Measurements from ENCODE around the gene DONSON.
"Not testable (repeated sequence)": the region's sequence is repeated elsewhere in the genome, so short reads cannot be mapped to it uniquely, and the experiment has no call there.

DONSON gene, protein sequence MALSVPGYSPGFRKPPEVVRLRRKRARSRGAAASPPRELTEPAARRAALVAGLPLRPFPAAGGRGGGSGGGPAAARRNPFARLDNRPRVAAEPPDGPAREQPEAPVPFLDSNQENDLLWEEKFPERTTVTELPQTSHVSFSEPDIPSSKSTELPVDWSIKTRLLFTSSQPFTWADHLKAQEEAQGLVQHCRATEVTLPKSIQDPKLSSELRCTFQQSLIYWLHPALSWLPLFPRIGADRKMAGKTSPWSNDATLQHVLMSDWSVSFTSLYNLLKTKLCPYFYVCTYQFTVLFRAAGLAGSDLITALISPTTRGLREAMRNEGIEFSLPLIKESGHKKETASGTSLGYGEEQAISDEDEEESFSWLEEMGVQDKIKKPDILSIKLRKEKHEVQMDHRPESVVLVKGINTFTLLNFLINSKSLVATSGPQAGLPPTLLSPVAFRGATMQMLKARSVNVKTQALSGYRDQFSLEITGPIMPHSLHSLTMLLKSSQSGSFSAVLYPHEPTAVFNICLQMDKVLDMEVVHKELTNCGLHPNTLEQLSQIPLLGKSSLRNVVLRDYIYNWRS

DNA sequence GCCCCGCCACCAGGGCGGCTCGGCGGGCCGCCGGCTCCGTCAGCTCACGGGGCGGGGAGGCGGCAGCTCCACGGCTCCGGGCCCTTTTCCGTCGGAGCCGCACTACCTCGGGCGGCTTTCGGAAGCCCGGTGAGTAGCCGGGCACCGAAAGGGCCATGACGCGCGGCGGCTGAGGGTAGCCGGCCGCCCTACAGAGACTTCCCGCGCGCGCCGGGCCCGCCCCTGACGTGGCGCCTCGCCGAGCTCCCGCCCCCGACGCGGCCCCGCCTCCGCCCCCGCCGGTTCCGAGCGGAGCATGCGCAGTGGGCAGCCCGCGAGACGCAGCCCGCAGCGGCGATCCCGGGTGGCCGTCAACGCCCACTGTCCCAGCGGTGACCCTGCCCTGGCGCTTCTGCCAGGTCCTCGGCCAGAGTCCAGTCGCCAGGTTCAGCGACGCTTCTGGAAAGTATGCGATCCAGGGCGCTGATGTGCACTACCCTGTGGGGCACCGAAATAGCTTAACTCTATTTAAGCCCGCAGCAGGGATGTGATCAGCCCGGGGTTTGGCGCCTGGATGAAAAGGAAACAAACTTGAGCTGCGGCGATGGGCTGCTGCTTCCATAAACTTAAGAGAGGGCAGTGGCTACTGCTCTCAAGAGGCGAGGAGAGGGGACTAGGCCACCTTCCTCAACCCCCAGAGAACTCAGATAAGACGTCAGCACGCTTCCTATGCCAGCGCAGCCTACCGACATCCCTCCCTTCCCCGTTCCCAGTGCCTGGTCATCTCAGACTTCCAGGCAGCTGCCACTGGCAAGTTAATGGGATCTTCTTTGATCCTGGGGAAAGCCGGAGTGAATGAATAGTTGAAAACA lies at the start of gene DONSON:
Gene DONSON, minus strand, starts transcription at position 200 of the 851 bp plus-strand sequence. Its CDS starts 43 bp downstream, at position 157.
- peak; percentile 86 for DNase-seq (ENCODE audit: low spot score)

DNA sequence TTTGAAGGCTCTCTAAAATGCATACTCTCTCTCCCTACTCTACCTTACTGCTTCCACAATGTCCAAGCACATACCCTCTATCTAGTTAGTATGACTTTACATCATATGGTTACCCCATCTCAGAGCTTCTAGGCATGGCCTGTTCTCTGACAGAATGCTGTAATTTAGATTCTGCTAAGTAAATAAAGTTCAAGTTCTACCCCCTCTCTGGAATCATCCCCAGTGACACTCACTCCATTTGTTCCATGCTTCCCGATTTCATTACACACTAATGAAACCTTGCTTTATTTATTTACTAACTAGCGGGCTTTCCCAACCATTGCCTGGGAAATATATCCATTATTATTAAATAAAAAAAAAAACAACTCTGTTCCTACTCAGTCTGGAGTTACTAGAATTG lies 45.8 kb upstream of the DONSON start:
- DNase-seq (ENCODE audit: low spot score), result no peak

DNA sequence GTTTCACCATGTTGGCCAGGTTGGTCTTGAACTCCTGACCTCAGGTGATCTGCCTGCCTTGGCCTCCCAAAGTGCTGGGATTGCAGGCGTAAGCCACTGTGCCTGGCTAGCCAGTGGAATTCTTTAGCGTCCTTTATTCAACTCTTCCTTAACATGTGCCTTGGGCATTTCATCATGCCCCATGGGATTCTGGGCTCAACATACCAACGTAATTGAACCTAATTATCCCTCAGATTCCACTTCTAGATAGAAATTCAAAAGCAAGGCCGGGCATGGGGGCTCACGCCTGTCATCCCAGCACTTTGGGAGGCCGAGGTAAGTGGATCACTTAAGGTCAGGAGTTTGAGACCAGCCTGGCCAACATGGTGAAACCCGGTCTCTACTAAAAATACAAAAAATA lies 37.7 kb upstream of the DONSON start:
- not testable (repeated sequence) for DNase-seq (ENCODE audit: low spot score)

DNA sequence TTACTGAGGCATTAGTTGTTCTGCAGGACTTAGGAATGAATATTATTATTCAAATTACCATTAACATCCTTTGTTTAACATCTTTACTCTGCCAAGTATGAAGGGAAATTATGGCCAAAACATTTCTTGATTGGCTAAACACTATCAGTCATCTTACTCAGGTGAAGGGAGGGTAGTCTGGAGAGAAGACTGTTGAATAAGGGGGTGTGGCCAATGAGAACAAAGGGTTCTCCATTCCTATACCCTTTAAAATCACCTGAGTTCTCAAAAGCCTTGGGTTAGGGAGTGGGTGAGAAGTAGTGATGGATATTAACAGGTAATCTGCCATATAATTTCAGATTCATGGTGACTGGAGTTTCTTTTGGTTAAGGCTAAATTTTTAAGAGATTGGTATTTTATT lies 33.8 kb upstream of the DONSON start:
- DNase-seq (ENCODE audit: low spot score), result no peak

DNA sequence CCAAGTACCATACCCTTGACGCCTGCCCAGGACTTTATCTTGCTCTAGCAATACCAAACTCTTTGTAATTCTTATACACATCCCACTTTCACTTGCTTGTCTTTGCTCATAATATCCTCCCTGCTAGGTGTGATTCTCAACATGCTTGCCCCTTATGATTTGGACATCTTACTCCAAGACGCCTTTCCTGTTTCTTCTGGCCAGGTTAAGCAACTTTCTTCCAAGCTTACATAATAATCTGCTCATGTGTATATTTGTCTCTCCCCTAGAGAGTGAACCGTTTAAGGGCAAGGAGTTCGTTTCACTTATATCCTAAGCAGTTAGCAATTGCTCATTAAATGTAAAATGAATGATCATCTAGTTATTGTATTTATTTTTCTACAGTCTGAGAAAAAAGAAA lies 31.2 kb upstream of the DONSON start:
- DNase-seq (ENCODE audit: low spot score), result no peak

DNA sequence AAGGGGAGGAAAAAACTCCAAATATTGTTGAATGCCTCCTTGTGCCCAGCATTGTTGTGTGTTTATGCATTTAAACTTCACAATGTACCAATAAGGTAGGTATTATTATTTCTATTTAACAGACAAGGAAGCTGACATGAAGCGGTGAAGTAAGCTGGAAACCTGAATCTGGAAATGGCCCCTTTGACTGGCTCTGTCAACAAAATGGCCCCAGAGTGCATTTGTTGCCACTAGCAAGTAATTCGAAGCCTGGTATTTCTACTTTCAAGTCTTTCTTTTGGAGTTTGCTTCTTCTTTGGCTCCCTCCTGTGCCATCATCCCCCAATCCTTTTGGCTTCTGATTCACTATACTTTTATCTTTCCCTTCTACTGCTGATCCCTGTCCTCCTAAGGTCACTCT lies 29.9 kb upstream of the DONSON start:
- no peak for DNase-seq (ENCODE audit: low spot score)

DNA sequence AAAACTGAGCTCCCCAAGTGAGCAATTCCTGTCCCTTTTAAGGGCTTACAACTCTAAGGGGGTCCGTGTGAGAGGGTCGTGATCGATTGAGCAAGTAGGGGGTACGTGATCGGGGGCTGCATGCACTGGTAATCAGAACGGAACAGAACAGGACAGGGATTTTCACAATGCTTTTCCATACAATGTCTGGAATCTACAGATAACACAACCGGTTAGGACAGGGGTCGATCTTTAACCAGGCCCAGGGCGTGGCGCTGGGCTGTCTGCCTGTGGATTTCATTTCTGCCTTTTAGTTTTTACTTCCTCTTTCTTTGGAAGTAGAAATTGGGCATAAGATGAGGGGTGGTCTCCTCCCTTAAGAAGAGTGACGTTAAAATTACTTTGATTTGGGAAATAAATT lies 29.1 kb upstream of the DONSON start:
- not testable (repeated sequence) for DNase-seq (ENCODE audit: low spot score)

DNA sequence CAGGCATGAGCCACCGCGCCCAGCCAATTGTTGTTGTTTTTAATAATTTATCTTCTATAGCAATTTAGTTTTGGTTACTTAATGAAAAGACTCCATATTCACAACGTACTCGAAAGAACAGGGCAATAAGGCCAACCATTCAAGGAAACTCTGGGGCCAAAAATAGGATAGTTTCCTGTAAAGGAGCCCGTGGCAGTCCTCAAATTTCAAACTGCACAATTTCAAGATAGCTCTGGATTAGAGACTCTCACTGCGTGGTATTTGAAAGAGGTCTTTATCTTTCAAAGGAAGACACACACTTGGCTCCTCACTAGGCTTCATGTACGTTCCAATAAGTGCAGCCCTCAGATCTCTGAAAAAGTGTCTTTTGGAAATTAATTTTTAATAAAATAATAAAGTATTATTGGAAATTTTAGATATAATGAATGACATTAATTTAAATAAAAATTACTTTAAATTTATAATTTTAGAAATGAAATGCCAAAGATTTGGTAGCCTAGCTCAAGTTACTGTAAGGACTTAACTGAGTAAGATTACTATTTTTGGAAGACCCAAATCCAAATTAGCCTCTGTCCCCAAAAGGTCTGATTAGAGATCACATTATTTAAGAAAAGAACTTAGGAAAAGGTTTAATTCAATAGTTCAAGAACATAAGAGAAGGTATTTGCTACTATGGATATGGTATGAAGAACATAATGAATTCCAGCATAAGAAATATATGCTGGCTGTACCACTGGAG lies 22.7 kb upstream of the DONSON start:
- no peak for DNase-seq (ENCODE audit: low spot score)

DNA sequence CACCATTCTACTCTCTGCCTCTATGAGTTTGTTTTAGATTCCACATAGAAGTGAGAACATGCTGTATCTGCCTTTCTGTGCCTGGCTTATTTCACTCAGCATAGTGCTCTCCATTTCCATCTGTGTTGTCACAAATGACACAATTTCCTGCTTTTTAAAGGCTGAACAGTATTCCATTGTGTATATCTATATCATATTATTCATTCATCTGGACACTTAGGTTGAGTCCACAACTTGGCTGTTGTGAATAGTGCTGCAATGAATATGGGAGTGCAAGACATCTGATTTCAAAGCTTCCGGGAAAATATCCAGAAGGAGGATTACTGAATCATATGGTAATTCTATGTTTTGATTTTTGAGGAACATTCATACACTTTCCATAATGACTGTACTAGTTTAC lies 20.1 kb upstream of the DONSON start:
- DNase-seq (ENCODE audit: low spot score), result no peak

DNA sequence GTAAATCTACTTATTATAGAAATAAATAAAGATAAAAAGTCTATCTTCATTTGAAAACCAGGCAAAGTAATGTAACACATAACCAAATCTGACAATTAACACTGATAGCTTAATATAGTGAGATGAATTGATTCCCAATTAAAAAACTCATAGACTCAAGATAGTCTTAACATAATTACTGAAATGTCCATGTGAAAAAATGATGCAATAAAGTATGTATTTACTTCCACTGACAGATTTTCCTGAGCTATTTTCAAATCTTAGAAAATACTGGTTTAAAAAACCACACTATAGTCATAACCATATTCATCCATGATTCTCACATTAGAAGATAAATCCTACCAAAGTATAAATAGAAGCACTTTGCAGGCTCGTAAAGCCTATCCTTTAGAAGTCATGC lies 9.6 kb upstream of the DONSON start:
- no peak for DNase-seq (ENCODE audit: low spot score)

DNA sequence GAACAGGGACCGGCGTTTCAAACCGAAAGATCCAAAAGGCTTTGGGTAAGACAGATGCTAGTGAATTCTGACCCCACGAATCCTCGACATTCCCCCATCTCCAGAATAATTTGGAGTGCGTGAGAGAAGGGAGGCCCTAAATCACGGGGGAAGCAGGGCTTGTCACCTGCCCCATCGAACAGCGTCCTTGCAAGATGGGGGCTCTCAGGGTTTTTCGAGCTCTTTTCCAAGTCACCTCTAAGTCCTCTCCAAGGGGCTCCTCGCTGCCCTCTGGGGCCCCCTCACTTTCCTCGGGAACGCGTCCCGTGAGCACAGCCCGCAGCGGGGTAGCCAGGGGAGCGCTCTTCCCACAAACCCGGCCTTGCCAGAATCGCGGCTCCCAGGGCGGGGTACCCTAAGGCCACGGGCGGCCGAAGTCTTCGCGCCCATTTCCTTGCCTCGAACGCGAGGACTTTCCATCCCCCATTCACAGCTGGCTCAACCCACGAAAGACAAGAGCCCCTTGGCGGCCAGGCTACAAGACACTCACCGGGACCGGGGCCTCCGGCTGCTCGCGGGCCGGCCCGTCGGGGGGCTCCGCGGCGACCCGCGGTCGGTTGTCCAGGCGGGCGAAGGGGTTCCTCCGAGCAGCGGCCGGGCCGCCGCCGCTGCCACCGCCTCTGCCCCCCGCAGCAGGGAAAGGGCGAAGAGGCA lies 546 bp downstream of the DONSON start:
- peak; percentile 5 for DNase-seq (ENCODE audit: low spot score)

DNA sequence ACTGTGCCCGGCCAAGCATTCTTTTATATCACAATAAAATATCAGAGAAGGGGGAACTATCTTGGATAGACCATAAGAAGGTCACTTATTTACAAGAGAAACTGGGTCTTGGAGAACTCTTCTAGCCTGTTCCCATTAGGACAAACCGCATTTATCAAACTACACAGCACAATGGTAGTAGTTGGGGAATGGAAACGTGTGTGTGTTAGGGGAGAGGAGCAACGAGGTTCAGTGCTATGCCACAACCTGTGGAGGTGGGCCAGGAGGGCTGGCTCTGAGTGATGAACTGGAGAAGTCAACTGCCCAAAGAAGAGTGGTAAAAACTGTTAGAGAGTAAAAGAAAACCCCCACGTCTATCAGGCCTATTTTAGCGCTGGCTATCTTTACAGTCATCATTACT lies 1.6 kb downstream of the DONSON start:
- no peak for DNase-seq (ENCODE audit: low spot score)

DNA sequence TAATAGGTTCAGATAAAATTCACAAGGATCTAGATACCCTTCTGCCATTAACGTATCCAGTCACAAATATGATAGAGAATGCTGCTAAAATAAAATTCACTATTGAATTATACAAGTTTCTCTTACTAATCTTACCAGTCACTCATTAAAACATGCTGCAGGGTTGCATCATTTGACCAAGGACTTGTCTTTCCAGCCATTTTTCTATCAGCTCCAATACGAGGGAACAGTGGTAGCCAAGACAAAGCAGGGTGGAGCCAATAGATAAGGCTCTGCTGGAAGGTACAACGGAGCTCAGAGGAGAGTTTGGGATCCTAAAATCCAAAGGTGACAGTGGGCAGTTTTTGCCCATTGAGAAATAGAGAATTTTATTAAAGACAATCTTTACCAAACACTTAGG lies 4.0 kb downstream of the DONSON start:
- no peak for DNase-seq (ENCODE audit: low spot score)

DNA sequence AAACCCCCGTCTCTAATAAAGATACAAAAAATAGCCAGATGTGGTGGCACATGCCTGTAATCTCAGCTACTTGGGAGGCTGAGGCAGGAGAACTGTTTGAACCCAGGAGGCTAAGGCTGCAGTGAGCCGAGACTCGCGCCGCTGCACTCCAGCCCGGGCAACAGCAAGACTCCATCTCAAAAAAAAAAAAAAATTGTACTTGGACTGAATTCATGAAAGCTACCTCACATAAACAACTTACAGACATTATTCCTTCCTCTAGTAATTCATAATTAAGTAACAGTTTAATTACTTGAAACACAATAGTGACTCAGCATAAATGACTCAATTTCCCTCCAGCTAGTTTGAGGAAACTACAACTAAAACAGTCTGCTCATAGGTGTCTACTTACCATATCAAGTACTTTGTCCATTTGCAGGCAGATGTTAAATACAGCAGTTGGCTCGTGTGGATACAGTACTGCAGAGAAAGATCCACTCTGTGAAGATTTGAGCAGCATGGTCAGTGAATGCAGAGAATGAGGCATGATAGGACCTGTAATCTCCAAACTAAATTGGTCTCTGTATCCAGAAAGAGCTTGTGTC lies 9.4 kb downstream of the DONSON start:
- no peak for DNase-seq (ENCODE audit: low spot score)

DNA sequence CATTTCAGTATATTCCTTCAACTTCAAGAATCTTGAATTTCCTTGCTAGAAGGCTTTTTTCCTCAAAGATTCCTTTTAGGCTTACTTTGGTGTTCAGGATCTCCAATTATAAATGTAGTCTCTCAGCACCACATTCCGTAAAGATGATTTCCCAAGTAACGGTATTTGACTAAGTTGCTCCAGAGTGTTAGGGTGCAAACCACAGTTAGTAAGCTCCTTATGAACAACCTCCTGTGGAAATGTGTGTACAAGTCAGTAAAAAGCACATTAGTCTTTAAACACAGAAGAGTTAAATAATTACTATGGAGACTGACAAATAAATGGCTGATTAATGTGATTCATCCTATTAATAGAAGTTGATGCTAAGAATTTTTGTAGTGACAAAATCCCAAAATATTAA lies 10.3 kb downstream of the DONSON start:
- no peak for DNase-seq (ENCODE audit: low spot score)

DNA sequence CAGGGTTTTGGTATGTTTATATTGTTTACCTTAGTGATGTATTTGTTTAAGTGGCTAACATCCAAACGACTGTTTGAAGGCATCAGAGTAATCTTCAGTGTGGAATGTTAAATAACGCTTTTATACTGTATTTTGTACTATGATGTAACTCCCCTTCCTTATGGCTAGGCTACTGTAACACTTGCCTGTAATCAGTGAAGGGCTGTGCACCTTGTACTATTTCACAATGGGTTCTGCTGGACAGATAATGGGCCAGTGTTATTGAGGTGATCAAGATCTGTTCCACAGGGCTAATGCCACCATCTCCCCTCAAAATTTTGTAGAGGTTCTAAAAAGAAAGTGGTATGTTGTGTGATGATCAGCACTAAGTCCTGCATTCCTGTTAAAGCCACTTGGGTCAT lies 11.7 kb downstream of the DONSON start:
- not testable (repeated sequence) for DNase-seq (ENCODE audit: low spot score)

DNA sequence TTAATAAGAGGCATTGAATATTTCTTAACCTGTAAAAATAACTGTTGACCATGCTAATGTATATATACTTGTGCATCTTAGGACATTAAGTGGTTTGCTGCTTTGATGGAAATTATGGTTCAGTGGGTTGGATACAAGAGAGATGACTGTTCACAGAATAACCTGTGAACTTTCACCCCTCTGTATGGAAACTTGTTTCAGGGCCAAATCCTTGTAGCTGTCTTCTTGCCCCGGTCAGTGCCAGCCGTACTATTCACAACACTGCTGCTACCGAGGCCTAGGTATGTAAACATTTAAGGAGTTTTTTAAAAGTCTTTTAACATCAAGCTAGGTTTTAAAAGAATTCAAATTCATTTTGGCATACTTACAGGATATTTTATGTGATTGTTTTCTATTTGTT lies 16.1 kb downstream of the DONSON start:
- DNase-seq (ENCODE audit: low spot score), result no peak

DNA sequence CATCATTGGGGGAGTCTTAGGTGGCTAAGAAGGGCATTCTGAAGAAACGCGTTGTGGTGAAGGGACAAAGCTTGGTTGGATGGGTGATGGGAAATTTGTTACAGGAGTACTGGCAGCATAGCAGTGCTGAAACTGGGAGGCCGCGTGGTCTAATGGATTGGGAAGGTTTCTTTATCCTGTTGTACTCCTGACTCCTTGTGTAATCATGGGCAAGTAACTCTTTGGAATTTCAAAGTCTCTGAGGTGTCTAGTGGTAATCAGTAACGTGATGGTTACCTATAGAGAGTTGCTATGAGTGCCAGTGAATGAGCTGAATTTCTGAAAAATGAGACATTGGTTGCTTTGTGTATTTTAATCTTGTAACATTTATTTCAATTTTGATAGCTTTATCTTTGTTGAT lies 18.5 kb downstream of the DONSON start:
- no peak for DNase-seq (ENCODE audit: low spot score)

DNA sequence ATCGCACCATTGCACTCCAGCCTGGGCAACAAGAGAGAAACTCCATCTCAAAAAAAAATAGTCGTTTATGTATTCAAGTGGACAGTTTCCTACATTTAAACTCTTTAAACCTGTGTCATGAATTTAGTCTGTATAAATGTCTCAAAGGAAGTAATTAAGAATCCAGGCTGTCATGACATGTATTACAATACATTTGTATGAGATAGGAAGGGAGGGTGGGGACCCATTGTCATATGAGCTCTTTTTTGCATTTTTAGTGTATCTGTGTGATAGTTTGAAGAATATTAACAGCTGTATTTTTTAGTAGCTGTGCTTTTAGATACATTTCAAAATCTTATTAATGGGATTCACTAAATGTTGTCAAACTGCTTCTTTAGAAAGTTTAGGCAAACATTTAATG lies 20.0 kb downstream of the DONSON start:
- no peak for DNase-seq (ENCODE audit: low spot score)

DNA sequence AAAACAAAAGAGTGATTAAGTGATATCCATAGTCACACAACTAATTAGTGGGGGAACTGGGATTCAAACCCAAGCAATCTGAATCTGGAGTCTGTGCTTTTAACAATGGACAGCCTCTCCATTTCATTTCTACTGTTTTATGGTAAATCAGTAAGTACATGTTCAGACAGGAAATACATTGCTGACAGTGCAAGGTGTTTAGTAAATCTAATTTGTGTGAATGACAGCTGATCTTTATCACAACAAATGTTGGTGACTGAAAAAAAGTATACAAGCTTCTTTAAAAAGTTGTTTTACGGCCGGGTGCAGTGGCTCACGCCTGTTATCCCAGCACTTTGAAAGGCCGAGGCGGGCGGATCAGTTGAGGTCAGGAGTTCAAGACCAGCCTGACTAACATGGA lies 20.6 kb downstream of the DONSON start:
- no peak for DNase-seq (ENCODE audit: low spot score)

DNA sequence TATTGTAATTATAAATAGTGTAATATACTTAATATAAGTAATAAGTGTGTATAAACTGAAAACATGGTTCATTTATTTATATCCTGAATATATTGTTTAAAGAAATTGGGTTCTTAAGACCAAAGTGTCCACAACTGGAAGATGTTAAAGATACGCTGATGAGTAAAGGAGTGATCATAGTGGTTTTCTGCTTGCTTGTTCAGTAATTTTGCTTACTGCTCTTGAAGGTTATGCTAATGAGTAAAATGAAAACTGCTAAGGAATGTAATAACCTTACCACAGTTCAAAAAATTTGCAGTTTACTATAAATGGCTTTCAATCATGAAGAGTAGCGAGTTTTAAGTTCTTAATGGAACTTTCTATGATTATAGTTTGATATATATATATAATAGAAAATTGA lies 22.0 kb downstream of the DONSON start:
- no peak for DNase-seq (ENCODE audit: low spot score)
